ENCODE results near the gene STAT5B. TPM values are rescaled to one million over a fixed set of nuclear protein-coding genes. Genes with fewer than 3 reads are reported as not detected.

The STAT5B gene
- 10 to 100 TPM; 26.1 to 51.9 (median 32.4) TPM for total RNA-seq
- 10 to 100 TPM; 13.0 to 20.3 TPM for polyA plus RNA-seq
- long read RNA-seq, donor 1, full-length matches to known transcripts = 29 of 55 reads
- long read RNA-seq, donor 1, partial matches to known transcripts = 13 of 55 reads
- long read RNA-seq, donor 1, other reads (novel, unspliced or antisense) = 13 of 55 reads
- long read RNA-seq, donor 2, full-length matches to known transcripts = 1 of 33 reads
- long read RNA-seq, donor 2, partial matches to known transcripts = 12 of 33 reads
- long read RNA-seq, donor 2, other reads (novel, unspliced or antisense) = 20 of 33 reads
- long read RNA-seq, donor 3, full-length matches to known transcripts = 49 of 81 reads
- long read RNA-seq, donor 3, partial matches to known transcripts = 19 of 81 reads
- long read RNA-seq, donor 3, other reads (novel, unspliced or antisense) = 13 of 81 reads

GRCh38 chr17:42276359-42276608 lies at the start of gene STAT5B:
STAT5B (minus strand) TSS chr17:42276391; CDS start chr17:42232127, 44,264 bp downstream.
- ATAC-seq (peak; percentile 40 to 90 (median 83)), DNase-seq (peak; percentile 72 to 89 (median 80))
- Histone ChIP-seq H3K27ac (peak within 1 kb of the TSS; percentile 72 to 94 (median 90)), H3K4me1 (peaks cover 0 to 50% (median 25%) of the 10 kb centered on the region in 12 donors), H3K27me3 (no peaks in the 10 kb centered on the region), H3K9me3 (no peaks in the 10 kb centered on the region), H3K36me3 (no peaks in the 10 kb centered on the region), H3K4me3 (peak within 1 kb of the TSS; percentile 70 to 99 (median 90))
- WGBS, 4 donors = 0% methylated on average over 47 of the region's 47 CpGs; no CpG with 5 or more reads in 2 of the 4 donors
- intact Hi-C loops (cut with DNase I) = loop anchor here in 4 of 10 donors (2.0 to 10.0 kb wide), 4 partner anchors 49 to 91 kb away; partner anchors contain the start of genes HCRT (in 1 of the 4) and KCNH4 (in 1 of the 4)
- TF ChIP-seq CTCF (IDR thresholded peaks at IDR 0.05) (no peak), POLR2A (IDR thresholded peaks at IDR 0.05) (peak in 1 of 2 donors; percentile 45)

GRCh38 chr17:42325026-42325425 lies 48.8 kb upstream of the STAT5B start:
- 57 to 80% (median 69%) methylated on average over 6 to 7 of the region's 7 CpGs for WGBS, 4 donors
- H3K9me3 ChIP-seq = no peaks in the 10 kb centered on the region
- DNase-seq (peak in 2 of 5 donors; percentile 47 to 52), ATAC-seq (peak in 3 of 4 donors; percentile 35 to 66 (median 58))
- H3K27ac ChIP-seq = peak overlapping the region in 4 of 12 donors; percentile 15 to 53 (median 30)
- no peak for TF ChIP-seq CTCF (IDR thresholded peaks at IDR 0.05)
- TF ChIP-seq POLR2A (IDR thresholded peaks at IDR 0.05) = no peak
- no peaks in the 10 kb centered on the region for H3K27me3 ChIP-seq
- peaks cover 6 to 100% (median 99%) of the 10 kb centered on the region in 9 donors for H3K36me3 ChIP-seq
- H3K4me3 ChIP-seq = no peak overlapping the region
- H3K4me1 ChIP-seq = peaks cover 0 to 37% (median 22%) of the 10 kb centered on the region in 12 donors
- intact Hi-C loops (cut with DNase I) = loop anchor here in 2 of 10 donors (2.0 to 10.0 kb wide), 4 partner anchors 67 to 190 kb away; no protein-coding TSS in a partner anchor

GRCh38 chr17:42323268-42323773 lies 47.1 kb upstream of the STAT5B start:
- ATAC-seq = no peak
- Histone ChIP-seq H3K9me3 (no peaks in the 10 kb centered on the region), H3K4me3 (no peak overlapping the region), H3K27ac (peak overlapping the region in 4 of 12 donors; percentile 9 to 47 (median 26)), H3K27me3 (no peaks in the 10 kb centered on the region), H3K36me3 (peaks cover 6 to 100% (median 95%) of the 10 kb centered on the region in 9 donors), H3K4me1 (peaks cover 0 to 34% (median 16%) of the 10 kb centered on the region in 12 donors)
- TF ChIP-seq CTCF (IDR thresholded peaks at IDR 0.05) = no peak
- TF ChIP-seq POLR2A (IDR thresholded peaks at IDR 0.05) = no peak
- no peak for DNase-seq
- WGBS, 4 donors = 80 to 91% (median 87%) methylated on average over 5 of the region's 5 CpGs
- intact Hi-C loops (cut with DNase I) = loop anchor here (1.0 to 10.0 kb wide), 12 partner anchors 64 to 204 kb away; partner anchors contain the start of genes STAT3 (in 3 of the 10) and ATP6V0A1 (in 2 of the 10)
